Panc1 (cell line): ENCODE results near the gene ASCL3. TPM values are rescaled to one million over a fixed set of nuclear protein-coding genes. Genes with fewer than 3 reads are reported as not detected.

Experiments used
- ATAC-seq: fragments of 200-7000 bp; cut with Tn5 transposase; 2 replicates; pipeline ENCODE4 v1.9.1; 2020; ENCODE audit warnings: mild to moderate bottlenecking, moderate library complexity
- Bru-seq: library from RNA; stranded (reverse); fragments of 400-500 nt; gene quantifications from one replicate; lab custom pipeline; 2021; lab: Mats Ljungman, UMichigan
- BruChase-seq, 2 experiments: library from RNA; stranded (reverse); fragments of 400-500 nt; gene quantifications; one replicate each; lab custom pipeline; 2021; lab: Mats Ljungman, UMichigan
- BruUV-seq: library from RNA; stranded (reverse); fragments of 400-500 nt; replicated peaks from 2 replicates; lab custom pipeline; 2021; lab: Mats Ljungman, UMichigan
- CTCF ChIA-PET: fragments of 300-600 bp; sonication (Branson Sonifier 250); formaldehyde crosslinking; loops from one replicate; lab custom pipeline; 2022; ENCODE audit warnings: antibody characterized with exemption; lab: Charles Lee
- POLR2A ChIA-PET: fragments of 300-600 bp; sonication (Branson Sonifier 250); formaldehyde crosslinking; loops from one replicate; lab custom pipeline; 2022; ENCODE audit warnings: antibody characterized with exemption; lab: Charles Lee
- DNase-seq: peaks from one replicate; pipeline ENCODE4 v3.0.0-alpha.2; 2010; ENCODE audit warnings: low read depth, low spot score
- H3K27ac ChIP-seq: 2 replicates; pipeline ENCODE4 v1.5.1; 2011; ENCODE audit warnings: mild to moderate bottlenecking, low read length, inconsistent platforms
- H3K27me3 ChIP-seq: fragments of 200-500 bp; sonication (Bioruptor generic); 2 replicates; pipeline ENCODE4 v1.6.0; 2014; ENCODE audit warnings: low read length, inconsistent platforms; ENCODE audit not compliant: control insufficient read depth, insufficient read depth
- H3K36me3 ChIP-seq: fragments of 200-500 bp; sonication (Bioruptor generic); 2 replicates; pipeline ENCODE4 v1.5.1; 2014; ENCODE audit warnings: inconsistent platforms, mild to moderate bottlenecking, low read length, moderate library complexity; ENCODE audit not compliant: control insufficient read depth, insufficient read depth
- H3K4me1 ChIP-seq: 2 replicates; pipeline ENCODE4 v1.5.1; 2011; ENCODE audit warnings: inconsistent platforms, mild to moderate bottlenecking, low read length, moderate library complexity; ENCODE audit not compliant: control insufficient read depth, insufficient read depth
- H3K4me3 ChIP-seq, 2 experiments: 2 replicates each; pipeline ENCODE4 v1.5.1; 2011 to 2012; ENCODE audit warnings: low read depth in 2 of 2, low read length in 2 of 2, mild to moderate bottlenecking in 2 of 2, inconsistent platforms in 1 of 2, moderate library complexity in 1 of 2
- H3K9me3 ChIP-seq: fragments of 200-500 bp; sonication (Bioruptor generic); 2 replicates; pipeline ENCODE4 v1.5.1; 2014; ENCODE audit warnings: low read depth, mild to moderate bottlenecking, inconsistent platforms, low read length, moderate library complexity; ENCODE audit not compliant: control insufficient read depth, insufficient read depth
- POLR2AphosphoS5 ChIP-seq: IDR thresholded peaks from 2 replicates; pipeline ENCODE4 v1.6.1; 2012; ENCODE audit warnings: mild to moderate bottlenecking, low read depth, low read length, moderate library complexity
- SIN3A ChIP-seq: IDR thresholded peaks from 2 replicates; pipeline ENCODE4 v1.6.1; 2012; ENCODE audit warnings: low read depth, mild to moderate bottlenecking, low read length, moderate library complexity, borderline replicate concordance; ENCODE audit not compliant: insufficient read depth
- TCF7L2 ChIP-seq: IDR thresholded peaks from 2 replicates; pipeline ENCODE4 v1.6.1; 2011; ENCODE audit warnings: mild to moderate bottlenecking, low read depth, low read length, inconsistent platforms
- in situ Hi-C: cut with HindIII; loops from 2 replicates; pipeline ENCODE4 v1.10.0; 2016; ENCODE audit warnings: low sequenced_read_pairs, low pct_unique_long_range_greater_than_20kb
- intact Hi-C: fragments of 100-400 bp; cut with micrococcal nuclease; formaldehyde crosslinking; loops from one replicate; pipeline ENCODE4 v1.10.0; 2022; ENCODE audit not compliant: unreplicated experiment
- long read RNA-seq: library from polyadenylated mRNA; unstranded; transcript quantifications from one replicate; pipeline ENCODE4 v2.0.0, GENCODE V29; 2021; ENCODE audit not compliant: unreplicated experiment
- polyA plus RNA-seq: library from polyadenylated mRNA; unstranded; fragments of >200 nt; gene quantifications from one replicate; pipeline ENCODE4 v1.2.1, GENCODE V29; 2012; ENCODE audit warnings: missing spikeins; ENCODE audit not compliant: insufficient read length
- total RNA-seq: library from RNA; stranded (reverse); gene quantifications from one replicate; pipeline ENCODE4 v1.2.1, GENCODE V29; 2021; ENCODE audit not compliant: unreplicated experiment
- TF ChIP-seq, protein P1 (sequence below): fragments of 450-650 bp; IDR thresholded peaks from 2 replicates; pipeline ENCODE4 v1.5.1; 2017; ENCODE audit warnings: mild to moderate bottlenecking
- TF ChIP-seq, protein P2 (sequence below), 2 experiments: IDR thresholded peaks; 2 replicates each; pipeline ENCODE4 v1.6.1; 2011 to 2012; ENCODE audit warnings: low read depth in 2 of 2, control low read depth in 1 of 2, low read length in 1 of 2, mild to moderate bottlenecking in 1 of 2, moderate library complexity in 1 of 2; ENCODE audit not compliant: insufficient read depth in 1 of 2

The ASCL3 gene, protein sequence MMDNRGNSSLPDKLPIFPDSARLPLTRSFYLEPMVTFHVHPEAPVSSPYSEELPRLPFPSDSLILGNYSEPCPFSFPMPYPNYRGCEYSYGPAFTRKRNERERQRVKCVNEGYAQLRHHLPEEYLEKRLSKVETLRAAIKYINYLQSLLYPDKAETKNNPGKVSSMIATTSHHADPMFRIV
- total RNA-seq (not detected), Bru-seq, nascent RNA (not detected), BruChase-seq, experiment 1, labeled RNA remaining after a 2-hour chase (not detected), BruChase-seq, experiment 2, labeled RNA remaining after a 6-hour chase (not detected)
- not detected for polyA plus RNA-seq
- long read RNA-seq: 0 reads

DNA sequence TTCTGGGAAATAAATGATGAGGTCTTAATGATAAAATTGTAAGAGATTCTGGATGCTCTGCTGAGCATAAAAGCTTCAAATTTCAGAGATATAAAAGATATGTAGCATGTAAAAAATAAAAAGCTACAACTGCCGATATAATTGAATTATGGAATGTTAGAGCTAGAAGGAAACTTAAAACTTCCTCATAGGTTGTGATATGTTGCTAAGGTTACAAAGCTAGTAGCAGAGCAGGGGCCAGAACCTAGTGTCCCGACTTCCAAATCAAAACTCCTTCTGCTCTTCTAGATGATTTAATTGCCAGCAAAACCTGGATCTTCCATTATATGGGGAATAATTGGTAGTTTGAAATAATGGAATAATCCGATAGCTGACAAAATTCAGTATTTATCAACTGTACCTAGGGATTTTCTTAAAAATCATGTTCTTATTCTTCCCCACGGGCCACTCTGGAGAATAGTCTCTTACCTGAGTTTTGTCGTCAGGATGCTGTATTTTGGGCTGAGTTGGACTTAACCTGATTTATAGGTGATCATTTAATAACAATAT lies at the start of gene ASCL3:
ASCL3 (minus strand) TSS at position 499 of the 549 bp plus-strand sequence. CDS start 4,855 bp downstream, outside the sequence.
- ChIA-PET POLR2A (interaction anchor here (0.7 to 1.2 kb wide), 2 partner anchors 17 to 102 kb away, joined by 3 read pairs; no protein-coding TSS in a partner anchor), CTCF (interaction anchor here (0.7 kb wide), 1 partner anchor 16 kb away, joined by 3 read pairs; no protein-coding TSS in a partner anchor)
- in situ Hi-C loops (no loop called here), intact Hi-C loops (no loop called here)
- no peak within 1 kb of the TSS for H3K4me3 ChIP-seq
- no peak for DNase-seq
- no peak within 1 kb of the TSS for H3K27ac ChIP-seq
- no peaks in the 10 kb centered on the region; the same call in 1 of the 2 replicates for H3K27me3 ChIP-seq
- H3K36me3 ChIP-seq: peaks cover 1% of the 10 kb centered on the region; the same call in 1 of the 2 replicates
- BruUV-seq: no TSS peak
- no peaks in the 10 kb centered on the region for H3K4me1 ChIP-seq
- ATAC-seq: no peak
- TF ChIP-seq, protein P1, sequence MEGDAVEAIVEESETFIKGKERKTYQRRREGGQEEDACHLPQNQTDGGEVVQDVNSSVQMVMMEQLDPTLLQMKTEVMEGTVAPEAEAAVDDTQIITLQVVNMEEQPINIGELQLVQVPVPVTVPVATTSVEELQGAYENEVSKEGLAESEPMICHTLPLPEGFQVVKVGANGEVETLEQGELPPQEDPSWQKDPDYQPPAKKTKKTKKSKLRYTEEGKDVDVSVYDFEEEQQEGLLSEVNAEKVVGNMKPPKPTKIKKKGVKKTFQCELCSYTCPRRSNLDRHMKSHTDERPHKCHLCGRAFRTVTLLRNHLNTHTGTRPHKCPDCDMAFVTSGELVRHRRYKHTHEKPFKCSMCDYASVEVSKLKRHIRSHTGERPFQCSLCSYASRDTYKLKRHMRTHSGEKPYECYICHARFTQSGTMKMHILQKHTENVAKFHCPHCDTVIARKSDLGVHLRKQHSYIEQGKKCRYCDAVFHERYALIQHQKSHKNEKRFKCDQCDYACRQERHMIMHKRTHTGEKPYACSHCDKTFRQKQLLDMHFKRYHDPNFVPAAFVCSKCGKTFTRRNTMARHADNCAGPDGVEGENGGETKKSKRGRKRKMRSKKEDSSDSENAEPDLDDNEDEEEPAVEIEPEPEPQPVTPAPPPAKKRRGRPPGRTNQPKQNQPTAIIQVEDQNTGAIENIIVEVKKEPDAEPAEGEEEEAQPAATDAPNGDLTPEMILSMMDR: no peak
- TF ChIP-seq SIN3A (no peak), POLR2AphosphoS5 (no peak), TCF7L2 (no peak)
- TF ChIP-seq, protein P2, sequence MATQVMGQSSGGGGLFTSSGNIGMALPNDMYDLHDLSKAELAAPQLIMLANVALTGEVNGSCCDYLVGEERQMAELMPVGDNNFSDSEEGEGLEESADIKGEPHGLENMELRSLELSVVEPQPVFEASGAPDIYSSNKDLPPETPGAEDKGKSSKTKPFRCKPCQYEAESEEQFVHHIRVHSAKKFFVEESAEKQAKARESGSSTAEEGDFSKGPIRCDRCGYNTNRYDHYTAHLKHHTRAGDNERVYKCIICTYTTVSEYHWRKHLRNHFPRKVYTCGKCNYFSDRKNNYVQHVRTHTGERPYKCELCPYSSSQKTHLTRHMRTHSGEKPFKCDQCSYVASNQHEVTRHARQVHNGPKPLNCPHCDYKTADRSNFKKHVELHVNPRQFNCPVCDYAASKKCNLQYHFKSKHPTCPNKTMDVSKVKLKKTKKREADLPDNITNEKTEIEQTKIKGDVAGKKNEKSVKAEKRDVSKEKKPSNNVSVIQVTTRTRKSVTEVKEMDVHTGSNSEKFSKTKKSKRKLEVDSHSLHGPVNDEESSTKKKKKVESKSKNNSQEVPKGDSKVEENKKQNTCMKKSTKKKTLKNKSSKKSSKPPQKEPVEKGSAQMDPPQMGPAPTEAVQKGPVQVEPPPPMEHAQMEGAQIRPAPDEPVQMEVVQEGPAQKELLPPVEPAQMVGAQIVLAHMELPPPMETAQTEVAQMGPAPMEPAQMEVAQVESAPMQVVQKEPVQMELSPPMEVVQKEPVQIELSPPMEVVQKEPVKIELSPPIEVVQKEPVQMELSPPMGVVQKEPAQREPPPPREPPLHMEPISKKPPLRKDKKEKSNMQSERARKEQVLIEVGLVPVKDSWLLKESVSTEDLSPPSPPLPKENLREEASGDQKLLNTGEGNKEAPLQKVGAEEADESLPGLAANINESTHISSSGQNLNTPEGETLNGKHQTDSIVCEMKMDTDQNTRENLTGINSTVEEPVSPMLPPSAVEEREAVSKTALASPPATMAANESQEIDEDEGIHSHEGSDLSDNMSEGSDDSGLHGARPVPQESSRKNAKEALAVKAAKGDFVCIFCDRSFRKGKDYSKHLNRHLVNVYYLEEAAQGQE (IDR thresholded peaks at IDR 0.05; ENCODE audit: insufficient read depth in 1 of 2, low read depth in 2 of 2, low read length in 1 of 2): no peak
- H3K9me3 ChIP-seq: no peaks in the 10 kb centered on the region

DNA sequence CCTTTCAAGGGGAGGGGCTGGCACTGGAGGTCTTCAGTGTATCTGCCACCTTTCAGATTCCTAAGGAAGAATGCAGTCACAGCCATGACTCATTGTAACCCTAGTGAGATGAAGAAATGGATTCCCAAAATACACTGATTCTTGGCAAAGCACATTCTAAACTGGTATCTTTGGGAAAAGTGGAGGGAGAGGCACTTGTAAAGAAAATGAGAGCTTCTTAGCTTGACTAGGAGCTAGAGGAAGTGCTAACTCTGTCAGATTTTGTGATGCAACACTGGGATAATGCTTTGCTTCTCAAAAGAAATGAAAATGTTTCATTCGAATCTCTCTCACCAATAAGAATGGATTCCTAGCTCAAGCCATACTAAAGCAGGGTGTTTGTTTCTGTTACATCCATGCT lies 46.6 kb upstream of the ASCL3 start:
- Histone ChIP-seq H3K36me3 (no peaks in the 10 kb centered on the region), H3K9me3 (no peaks in the 10 kb centered on the region), H3K27ac (no peak overlapping the region), H3K4me3 (no peak overlapping the region), H3K27me3 (no peaks in the 10 kb centered on the region), H3K4me1 (no peaks in the 10 kb centered on the region; the same call in 1 of the 2 replicates)
- BruUV-seq: no TSS peak
- intact Hi-C loops: no loop called here
- CTCF ChIA-PET: interaction anchor here (1.1 kb wide), 1 partner anchor 26 kb away, joined by 3 read pairs; no protein-coding TSS in a partner anchor
- POLR2A ChIA-PET: no interaction called here
- ATAC-seq (no peak), DNase-seq (no peak)
- TF ChIP-seq TCF7L2 (no peak), POLR2AphosphoS5 (no peak), SIN3A (no peak)
- TF ChIP-seq, protein P2 (IDR thresholded peaks at IDR 0.05; ENCODE audit: insufficient read depth in 1 of 2, low read depth in 2 of 2, low read length in 1 of 2): no peak
- TF ChIP-seq, protein P1: no peak
- in situ Hi-C loops: no loop called here
